DND-41 (cell line): ENCODE measurements around the gene KRT84.

Source experiments
- EZH2 ChIP-seq: IDR thresholded peaks from 3 replicates; pipeline ENCODE4 v1.6.1; 2012; ENCODE audit warnings: borderline replicate concordance, low read depth, mild to moderate bottlenecking, moderate library complexity, low read length, inconsistent platforms; ENCODE audit not compliant: severe bottlenecking
- TF ChIP-seq, protein P1 (sequence below): IDR thresholded peaks from 2 replicates; pipeline ENCODE4 v1.5.1; 2012; ENCODE audit warnings: borderline replicate concordance, low read length, moderate library complexity, mild to moderate bottlenecking; ENCODE audit not compliant: poor library complexity, severe bottlenecking; ENCODE audit errors: extremely low read depth

- TF ChIP-seq, protein P1, sequence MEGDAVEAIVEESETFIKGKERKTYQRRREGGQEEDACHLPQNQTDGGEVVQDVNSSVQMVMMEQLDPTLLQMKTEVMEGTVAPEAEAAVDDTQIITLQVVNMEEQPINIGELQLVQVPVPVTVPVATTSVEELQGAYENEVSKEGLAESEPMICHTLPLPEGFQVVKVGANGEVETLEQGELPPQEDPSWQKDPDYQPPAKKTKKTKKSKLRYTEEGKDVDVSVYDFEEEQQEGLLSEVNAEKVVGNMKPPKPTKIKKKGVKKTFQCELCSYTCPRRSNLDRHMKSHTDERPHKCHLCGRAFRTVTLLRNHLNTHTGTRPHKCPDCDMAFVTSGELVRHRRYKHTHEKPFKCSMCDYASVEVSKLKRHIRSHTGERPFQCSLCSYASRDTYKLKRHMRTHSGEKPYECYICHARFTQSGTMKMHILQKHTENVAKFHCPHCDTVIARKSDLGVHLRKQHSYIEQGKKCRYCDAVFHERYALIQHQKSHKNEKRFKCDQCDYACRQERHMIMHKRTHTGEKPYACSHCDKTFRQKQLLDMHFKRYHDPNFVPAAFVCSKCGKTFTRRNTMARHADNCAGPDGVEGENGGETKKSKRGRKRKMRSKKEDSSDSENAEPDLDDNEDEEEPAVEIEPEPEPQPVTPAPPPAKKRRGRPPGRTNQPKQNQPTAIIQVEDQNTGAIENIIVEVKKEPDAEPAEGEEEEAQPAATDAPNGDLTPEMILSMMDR: no peak
- TF ChIP-seq EZH2: no peak
These were observed 12.7 kb upstream of the KRT84 start for GRCh38 chr12:52398176-52398575.
